CD4-positive, alpha-beta T cell (primary cell): Measurements from ENCODE around the gene TMEM131L. TPM values are rescaled to one million over a fixed set of nuclear protein-coding genes. Genes with fewer than 3 reads are reported as not detected.

Experiments used
- ATAC-seq: fragments of 200-7000 bp; cut with Tn5 transposase; one replicate; pipeline ENCODE4 v1.10.0; 2022; ENCODE audit warnings: mild to moderate bottlenecking; ENCODE audit not compliant: poor library complexity
- CTCF ChIA-PET: fragments of 350-600 bp; sonication (Branson Sonifier 250); formaldehyde crosslinking; loops from one replicate; lab custom pipeline; 2021; ENCODE audit warnings: antibody characterized with exemption, inconsistent platforms; lab: Charles Lee
- POLR2A ChIA-PET: fragments of 350-600 bp; sonication (Branson Sonifier 250); formaldehyde crosslinking; loops from one replicate; lab custom pipeline; 2021; ENCODE audit warnings: antibody characterized with exemption, inconsistent platforms; lab: Charles Lee
- DNase-seq, 14 experiments: peaks; one replicate each; pipeline ENCODE4 v3.0.0-alpha.2; 2013 to 2020; ENCODE audit warnings: mixed read lengths in 2 of 14
- H3K27ac ChIP-seq, 2 donors: one replicate each; pipeline versions ENCODE4 v1.5.1 to v1.7.0; 2013; ENCODE audit warnings: low read length in 2 of 2, low read depth in 1 of 2, mild to moderate bottlenecking in 1 of 2
- H3K27me3 ChIP-seq, 2 experiments: 1 replicate in 1 of 2; 2 replicates in 1 of 2; pipeline versions ENCODE4 v1.6.1 to v1.7.0; 2013; ENCODE audit warnings: low read length in 2 of 2, control low read depth in 1 of 2, mild to moderate bottlenecking in 1 of 2, moderate library complexity in 1 of 2; ENCODE audit not compliant: insufficient read depth in 2 of 2, control insufficient read depth in 1 of 2
- H3K36me3 ChIP-seq: one replicate; pipeline ENCODE4 v1.6.1; 2013; ENCODE audit warnings: low read length, control low read depth; ENCODE audit not compliant: insufficient read depth
- H3K4me1 ChIP-seq: one replicate; pipeline ENCODE4 v1.6.1; 2013; ENCODE audit warnings: low read length, control low read depth; ENCODE audit not compliant: insufficient read depth
- H3K4me3 ChIP-seq: one replicate; pipeline ENCODE4 v1.5.1; 2013; ENCODE audit warnings: mild to moderate bottlenecking, low read length, moderate library complexity
- H3K9me3 ChIP-seq, 2 experiments: 1 replicate in 1 of 2; 2 replicates in 1 of 2; pipeline versions ENCODE4 v1.6.1 to v1.7.0; 2013; ENCODE audit warnings: low read length in 2 of 2, mild to moderate bottlenecking in 2 of 2, control low read depth in 1 of 2, moderate library complexity in 1 of 2; ENCODE audit not compliant: control insufficient read depth in 1 of 2, insufficient read depth in 1 of 2
- H3K27ac Mint-ChIP-seq: one replicate; pipeline ENCODE4 v1.8.0; 2020; ENCODE audit warnings: mixed read lengths
- H3K27me3 Mint-ChIP-seq: one replicate; pipeline ENCODE4 v1.8.0; 2021; ENCODE audit warnings: mixed read lengths
- H3K36me3 Mint-ChIP-seq: one replicate; pipeline ENCODE4 v1.8.0; 2021; ENCODE audit warnings: low read depth, mixed read lengths
- H3K4me1 Mint-ChIP-seq: one replicate; pipeline ENCODE4 v1.8.0; 2021; ENCODE audit warnings: low read depth, mixed read lengths
- H3K4me3 Mint-ChIP-seq: one replicate; pipeline ENCODE4 v1.8.0; 2020; ENCODE audit warnings: mild to moderate bottlenecking, mixed read lengths
- H3K9me3 Mint-ChIP-seq: one replicate; pipeline ENCODE4 v1.8.0; 2020; ENCODE audit warnings: mixed read lengths
- CTCF ChIP-seq: fragments of 200-600 bp; IDR thresholded peaks from one replicate; pipeline ENCODE4 v1.8.0; 2022; ENCODE audit warnings: antibody characterized with exemption, mild to moderate bottlenecking
- intact Hi-C, 2 experiments: fragments of 100-400 bp; cut with DNase I in 1 of 2; cut with micrococcal nuclease in 1 of 2; formaldehyde crosslinking; loops; one replicate each; pipeline versions ENCODE4 v1.15.1 to v1.9.0; 2023 to 2025; cut with DNase I, micrococcal nuclease
- total RNA-seq, 174 experiments: library from RNA in 2 of 174; stranded (reverse) in 2 of 174; gene quantifications; one replicate each; pipeline ENCODE4 v1.2.3 and lab custom pipeline; 2021 to 2026

TMEM131L gene
- total RNA-seq, 2 experiments from 2014 or later: 101 to 106 TPM

GRCh38 chr4:153585026-153585425 is 118.9 kb downstream of the TMEM131L start:
- H3K9me3 ChIP-seq: no peaks in the 10 kb centered on the region
- POLR2A ChIA-PET: interaction anchor here (1.1 kb wide), 1 partner anchor 118 kb away, joined by 3 read pairs; no protein-coding TSS in a partner anchor
- H3K27me3 Mint-ChIP-seq: no peaks in the 10 kb centered on the region
- no peak overlapping the region for H3K27ac ChIP-seq
- ATAC-seq: no peak
- no peaks in the 10 kb centered on the region for H3K9me3 Mint-ChIP-seq
- peaks cover 20% of the 10 kb centered on the region for H3K4me1 Mint-ChIP-seq
- no peaks in the 10 kb centered on the region for H3K4me1 ChIP-seq
- no peaks in the 10 kb centered on the region for H3K27me3 ChIP-seq
- peaks cover 90% of the 10 kb centered on the region for H3K36me3 ChIP-seq
- H3K4me3 ChIP-seq: no peak overlapping the region
- H3K36me3 Mint-ChIP-seq: peaks cover 94% of the 10 kb centered on the region
- intact Hi-C loops: no loop called here
- DNase-seq: no peak
- CTCF ChIA-PET: interaction anchor here (1.5 to 1.8 kb wide), 2 partner anchors 11 to 152 kb away, joined by 4 to 5 read pairs; no protein-coding TSS in a partner anchor
- no peak overlapping the region for H3K4me3 Mint-ChIP-seq
- peak overlapping the region; percentile 26 for H3K27ac Mint-ChIP-seq
- no peak for TF ChIP-seq CTCF

GRCh38 chr4:153589703-153590595 is 123.8 kb downstream of the TMEM131L start:
- H3K4me3 ChIP-seq: no peak overlapping the region
- H3K27ac Mint-ChIP-seq: no peak overlapping the region
- CTCF ChIA-PET: interaction anchor here (0.8 kb wide), 1 partner anchor 15 kb away, joined by 3 read pairs; no protein-coding TSS in a partner anchor
- H3K36me3 ChIP-seq: peaks cover 97% of the 10 kb centered on the region
- H3K4me1 Mint-ChIP-seq: peaks cover 5% of the 10 kb centered on the region
- intact Hi-C loops: no loop called here
- no peaks in the 10 kb centered on the region for H3K9me3 ChIP-seq
- H3K4me1 ChIP-seq: no peaks in the 10 kb centered on the region
- ATAC-seq (no peak), DNase-seq (no peak)
- no peak overlapping the region for H3K27ac ChIP-seq
- no peak overlapping the region for H3K4me3 Mint-ChIP-seq
- H3K36me3 Mint-ChIP-seq: peaks cover 96% of the 10 kb centered on the region
- POLR2A ChIA-PET: no interaction called here
- H3K27me3 ChIP-seq: no peaks in the 10 kb centered on the region
- H3K27me3 Mint-ChIP-seq: no peaks in the 10 kb centered on the region
- no peak for TF ChIP-seq CTCF
- no peaks in the 10 kb centered on the region for H3K9me3 Mint-ChIP-seq

- H3K4me1 Mint-ChIP-seq: peaks cover 14% of the 10 kb centered on the region
- H3K27ac ChIP-seq: no peak overlapping the region
- DNase-seq (no peak), ATAC-seq (no peak)
- no peaks in the 10 kb centered on the region for H3K27me3 Mint-ChIP-seq
- H3K4me1 ChIP-seq: no peaks in the 10 kb centered on the region
- H3K9me3 ChIP-seq: no peaks in the 10 kb centered on the region
- H3K36me3 ChIP-seq: peaks cover 98% of the 10 kb centered on the region
- POLR2A ChIA-PET: interaction anchor here (0.6 to 0.9 kb wide), 3 partner anchors 13 to 170 kb away, joined by 3 read pairs; no protein-coding TSS in a partner anchor
- TF ChIP-seq CTCF: no peak
- H3K27me3 ChIP-seq: no peaks in the 10 kb centered on the region
- H3K4me3 Mint-ChIP-seq: no peak overlapping the region
- no peak overlapping the region for H3K27ac Mint-ChIP-seq
- intact Hi-C loops: no loop called here
- peaks cover 97% of the 10 kb centered on the region for H3K36me3 Mint-ChIP-seq
- no peaks in the 10 kb centered on the region for H3K9me3 Mint-ChIP-seq
- CTCF ChIA-PET: no interaction called here
- no peak overlapping the region for H3K4me3 ChIP-seq
Measured at GRCh38 chr4:153591441-153591840, 125.3 kb downstream of the TMEM131L start.
